Endothelial cell of umbilical vein (primary cell): Measurements from ENCODE around the gene CDK5.

Experiments
- CTCF ChIP-seq, 2 donors: IDR thresholded peaks; 1 replicate in 1 of 2; 2 replicates in 1 of 2; pipeline ENCODE4 v1.5.1; 2011; ENCODE audit warnings: low read length in 2 of 2, mild to moderate bottlenecking in 2 of 2, moderate library complexity in 2 of 2, control low read depth in 1 of 2, inconsistent platforms in 1 of 2, low read depth in 1 of 2; ENCODE audit not compliant: insufficient read depth in 1 of 2; ENCODE audit errors: extremely low read depth in 1 of 2
- POLR2A ChIP-seq: IDR thresholded peaks from 2 replicates; pipeline ENCODE4 v1.6.1; 2012; ENCODE audit warnings: low read depth, mild to moderate bottlenecking, control low read depth, low read length

- TF ChIP-seq CTCF (IDR thresholded peaks at IDR 0.05; ENCODE audit: extremely low read depth in 1 of 2, insufficient read depth in 1 of 2, low read depth in 1 of 2, low read length in 2 of 2) (no peak), POLR2A (no peak)
Measured at GRCh38 chr7:151079199-151079910, 21.7 kb upstream of the CDK5 start.
